Head of caudate nucleus (tissue), 42 donors: ENCODE results near the gene CTIF.
"Not testable (repeated sequence)": the region's sequence is repeated elsewhere in the genome, so short reads cannot be mapped to it uniquely, and the experiment has no call there.

Experiments
- DNase-seq, 42 donors: peaks; one replicate each; pipeline versions ENCODE4 v3.0.0 to v3.0.0-alpha.2; 2020 to 2021; ENCODE audit warnings: mixed read lengths in 7 of 42
- intact Hi-C: fragments of 100-400 bp; cut with DNase I; formaldehyde crosslinking; loops from one replicate; pipeline ENCODE4 v1.15.0; 2022

The CTIF gene

GRCh38 chr18:48538531-48539405, at the start of gene CTIF:
Gene CTIF (plus strand): TSS chr18:48539031. CDS start chr18:48619566, 80,535 bp downstream.
- DNase-seq: peak; percentile 95 to 100 (median 98)
- intact Hi-C loops: loop anchor here (5.0 kb wide), 1 partner anchor 61 kb away; no protein-coding TSS in a partner anchor

GRCh38 chr18:48490641-48491293, 48.1 kb upstream of the CTIF start:
- intact Hi-C loops: no loop called here
- no peak for DNase-seq

- intact Hi-C loops: no loop called here
- no peak for DNase-seq
Observed at GRCh38 chr18:48492880-48493279, 46.0 kb upstream of the CTIF start.

GRCh38 chr18:48493434-48494230, 45.2 kb upstream of the CTIF start:
- intact Hi-C loops: no loop called here
- DNase-seq: no peak

- intact Hi-C loops: no loop called here
- DNase-seq: no peak
Observed at GRCh38 chr18:48497863-48498262, 41.0 kb upstream of the CTIF start.

GRCh38 chr18:48500517-48500916, 38.3 kb upstream of the CTIF start:
- intact Hi-C loops: no loop called here
- DNase-seq: no peak

GRCh38 chr18:48502906-48503305, 35.9 kb upstream of the CTIF start:
- no peak for DNase-seq
- intact Hi-C loops: no loop called here

GRCh38 chr18:48504819-48505218, 34.0 kb upstream of the CTIF start:
- intact Hi-C loops: no loop called here
- no peak for DNase-seq

- intact Hi-C loops, DNase-seq: not testable (repeated sequence)
Observed at GRCh38 chr18:48506983-48507568, 31.8 kb upstream of the CTIF start.

GRCh38 chr18:48512498-48512897, 26.3 kb upstream of the CTIF start:
- DNase-seq, intact Hi-C loops: not testable (repeated sequence)

GRCh38 chr18:48514786-48515185, 24.0 kb upstream of the CTIF start:
- intact Hi-C loops: no loop called here
- peak; percentile 52 to 92 (median 78) for DNase-seq

- intact Hi-C loops: no loop called here
Observed at GRCh38 chr18:48517048-48517447, 21.8 kb upstream of the CTIF start.

GRCh38 chr18:48519431-48520100, 19.3 kb upstream of the CTIF start:
- intact Hi-C loops: no loop called here
- no peak for DNase-seq

More at GRCh38 chr18:48517048-48517447, 21.8 kb upstream of the CTIF start:
- no peak for DNase-seq

- DNase-seq: no peak
- intact Hi-C loops: no loop called here
Observed at GRCh38 chr18:48521723-48522122, 17.1 kb upstream of the CTIF start.

- no peak for DNase-seq
- intact Hi-C loops: no loop called here
Observed at GRCh38 chr18:48525671-48526070, 13.2 kb upstream of the CTIF start.

GRCh38 chr18:48527461-48527860, 11.4 kb upstream of the CTIF start:
- no peak for DNase-seq
- intact Hi-C loops: no loop called here

GRCh38 chr18:48528861-48529260, 10.0 kb upstream of the CTIF start:
- DNase-seq: no peak
- intact Hi-C loops: no loop called here

GRCh38 chr18:48529796-48530195, 9.0 kb upstream of the CTIF start:
- intact Hi-C loops: no loop called here

More at GRCh38 chr18:48529796-48530195, 9.0 kb upstream of the CTIF start:
- DNase-seq: no peak
